ENCODE data around the gene LIPM.

Gene LIPM

DNA sequence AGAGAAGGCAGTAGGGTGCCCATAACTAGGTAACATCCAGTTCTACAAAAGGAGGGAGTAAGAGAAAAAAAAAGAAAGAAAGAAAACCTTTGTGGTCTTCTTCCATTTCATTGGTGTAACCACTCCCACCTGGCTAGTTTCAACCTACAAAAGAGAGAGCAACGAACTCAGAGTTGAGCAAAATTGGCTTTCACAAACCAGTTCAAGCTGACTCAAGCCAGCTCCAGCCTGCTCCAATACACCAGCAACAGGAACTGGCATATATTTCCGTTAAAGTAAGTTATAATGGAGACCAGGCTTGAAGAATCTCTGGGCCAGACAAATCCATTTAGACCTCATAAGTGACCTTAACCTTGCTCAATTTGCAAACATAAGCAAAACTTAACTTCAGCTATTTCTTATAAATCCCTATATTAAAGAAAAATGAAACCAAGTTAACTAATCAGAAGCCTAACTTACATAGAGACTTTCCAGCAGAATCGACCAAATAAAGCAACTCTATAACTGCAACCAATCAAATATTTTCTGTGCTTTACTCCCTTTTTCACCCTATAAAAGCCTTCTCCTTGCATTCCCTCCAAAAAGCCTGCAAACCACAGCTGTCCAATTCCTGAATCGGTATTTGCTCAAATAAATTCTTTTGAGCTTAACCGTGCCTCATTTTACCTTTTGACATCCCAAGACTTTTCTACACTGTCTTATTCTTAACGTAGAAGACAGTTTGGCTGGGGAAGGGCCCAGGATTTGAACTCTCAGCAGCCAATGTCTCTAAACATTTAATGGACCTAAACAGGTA, 39.0 kb downstream of the LIPM start:
- DNase-seq: no peak

GRCh38 chr10:88843171-88843570, 40.6 kb downstream of the LIPM start:
- DNase-seq: no peak

DNA sequence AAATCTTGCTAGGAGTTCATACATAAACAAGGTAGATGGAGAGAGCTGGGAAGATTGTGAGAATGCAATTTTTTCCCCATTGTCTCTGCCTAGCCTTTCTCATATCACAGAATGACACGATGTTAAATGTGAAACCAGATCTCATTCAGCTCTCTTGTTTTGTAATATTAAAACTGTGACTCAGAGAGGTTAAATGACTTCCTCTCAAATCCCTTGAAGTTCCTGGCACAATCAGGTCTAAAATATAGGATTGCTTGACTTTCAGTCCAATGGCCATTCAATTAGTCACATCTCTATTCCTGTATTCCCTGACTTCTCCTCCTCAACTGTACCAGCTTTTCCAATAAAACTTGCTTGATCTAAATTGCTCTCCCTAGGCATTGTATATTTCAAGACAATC, 46.0 kb downstream of the LIPM start:
- DNase-seq: no peak

DNA sequence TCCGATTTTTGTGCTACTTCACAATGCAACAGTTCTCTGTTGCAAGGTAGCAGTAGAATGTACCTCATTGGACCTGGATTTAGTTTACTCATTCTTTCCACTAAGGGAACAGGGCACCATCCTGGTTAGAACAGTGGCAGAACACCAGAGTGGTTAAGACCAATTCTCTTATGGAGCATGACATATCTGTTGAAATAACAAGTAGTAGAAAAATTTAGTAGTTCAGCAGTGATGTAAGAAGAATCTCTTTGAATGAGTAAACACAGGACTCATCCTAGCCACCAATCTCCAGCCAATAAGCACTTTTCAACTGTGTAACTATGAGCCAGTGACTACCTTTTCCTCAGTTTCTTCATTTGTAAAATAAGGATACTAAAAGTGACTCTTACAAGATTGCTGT, 46.7 kb downstream of the LIPM start:
- DNase-seq: no peak

DNA sequence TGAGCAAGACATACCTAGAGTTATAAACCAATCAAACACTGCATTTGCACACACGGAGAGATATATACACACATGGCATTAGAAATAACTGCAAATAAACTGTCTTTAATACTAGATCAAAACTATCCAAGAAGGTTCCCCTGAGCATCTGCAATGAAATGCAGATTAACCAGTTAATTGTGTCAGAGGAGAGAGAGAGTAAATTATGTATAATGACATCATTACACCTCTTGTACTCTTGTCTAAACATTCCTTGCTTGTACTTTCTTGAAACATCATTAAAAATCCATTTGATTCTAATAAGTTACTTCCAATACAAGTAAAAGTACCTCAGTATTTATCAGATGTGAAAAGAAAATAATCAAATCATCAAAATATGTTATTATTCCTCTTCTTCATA, 48.2 kb downstream of the LIPM start:
- no peak for DNase-seq

GRCh38 chr10:88851706-88852105, 49.2 kb downstream of the LIPM start, which contains the start of gene ANKRD22:
Gene ANKRD22, minus strand, starts transcription at chr10:88851844. Its CDS starts 237 bp downstream, at chr10:88851607.
- DNase-seq: peak; percentile 87

GRCh38 chr10:88852327-88852726, 49.8 kb downstream of the LIPM start:
- DNase-seq: no peak

DNA sequence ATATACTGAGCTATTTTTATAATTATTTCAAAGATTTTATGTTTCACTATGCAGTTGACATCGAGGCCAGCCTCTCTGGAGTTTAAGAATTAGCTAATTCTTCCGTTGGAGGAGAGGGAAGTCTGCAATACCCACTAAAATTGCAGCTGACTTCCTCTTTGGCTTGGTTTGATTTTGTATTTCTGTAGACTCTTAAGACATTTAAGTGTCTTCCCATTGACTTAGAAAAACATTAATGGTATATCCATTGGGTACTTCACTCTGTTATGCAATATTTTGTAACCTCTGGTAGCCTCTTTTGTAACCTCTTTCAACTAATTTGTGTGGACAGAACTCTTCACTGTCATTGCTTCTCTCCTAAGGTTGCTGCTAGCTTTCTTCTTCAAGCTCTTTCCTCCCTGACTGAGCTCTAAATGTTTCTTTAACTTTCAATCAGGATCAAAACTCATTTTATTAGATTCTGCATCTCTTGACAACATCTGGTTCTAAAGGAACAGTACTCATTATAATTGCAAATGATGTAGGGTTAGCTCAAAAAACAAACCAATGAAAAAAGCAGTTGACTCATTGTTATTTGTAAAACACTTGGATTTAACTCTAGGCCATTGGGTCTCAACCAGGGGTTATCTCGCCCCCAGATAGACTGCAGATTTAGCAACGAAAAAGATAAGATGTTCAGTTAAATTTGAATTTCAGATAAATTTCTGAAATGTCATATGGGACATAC, 50.8 kb downstream of the LIPM start:
- DNase-seq: no peak

DNA sequence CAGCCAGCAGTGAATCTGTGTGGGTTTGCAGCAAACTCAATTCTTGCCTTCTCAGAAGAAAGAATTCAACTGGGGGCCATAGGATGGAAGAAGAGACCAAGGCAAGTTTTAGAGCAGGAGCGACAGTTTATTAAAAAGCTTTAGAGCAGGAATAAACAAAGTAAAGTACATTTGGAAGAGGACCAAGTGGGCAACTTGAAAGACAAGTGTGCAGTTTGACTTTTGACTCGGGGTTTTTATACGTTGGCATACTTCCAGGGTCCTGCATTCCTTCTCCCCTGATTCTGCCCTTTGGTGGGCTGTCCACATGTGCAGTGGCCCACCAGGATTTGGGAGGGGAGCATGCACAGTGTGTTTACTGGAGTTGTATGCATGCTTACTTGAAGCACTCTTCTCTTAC, 52.2 kb downstream of the LIPM start:
- no peak for DNase-seq

DNA sequence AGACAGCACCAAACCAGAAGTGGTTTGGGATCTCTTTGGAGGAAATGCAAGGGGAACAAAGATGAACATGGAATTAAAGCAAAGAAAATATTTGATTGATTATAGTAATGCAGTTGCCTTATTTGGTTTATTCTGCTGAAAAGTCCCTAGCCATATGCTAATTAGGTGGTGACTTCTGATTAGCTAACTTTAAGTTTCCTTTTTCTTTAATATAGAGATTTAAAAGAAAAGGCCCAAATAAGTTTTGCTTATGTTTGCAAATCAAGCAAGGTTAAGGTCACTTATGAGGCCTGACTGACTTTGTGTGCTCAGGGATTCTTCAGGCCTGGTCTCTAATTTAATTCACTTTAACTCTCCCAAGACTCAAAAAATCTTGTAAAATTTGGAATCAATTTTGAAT, 55.3 kb downstream of the LIPM start:
- DNase-seq: no peak

DNA sequence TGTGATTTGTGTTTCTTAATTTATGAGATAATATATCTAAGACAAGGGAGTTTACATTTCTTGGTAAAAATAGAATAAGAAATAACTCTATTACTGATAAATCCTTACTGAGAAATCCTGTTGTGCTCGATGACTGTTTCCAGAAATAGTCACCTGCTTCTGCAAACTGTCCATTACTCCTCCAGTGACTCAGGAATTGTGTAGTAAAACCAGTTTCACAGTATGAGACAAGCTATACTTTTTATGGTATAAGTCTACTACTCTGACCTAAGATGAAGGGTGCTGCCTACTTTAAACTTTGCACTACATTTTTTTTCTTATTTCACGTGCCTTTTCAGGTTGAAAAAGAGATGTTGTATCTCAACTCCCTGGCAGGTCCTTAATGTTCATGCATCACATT, 56.0 kb downstream of the LIPM start:
- no peak for DNase-seq

GRCh38 chr10:88861036-88861435, 58.5 kb downstream of the LIPM start:
- no peak for DNase-seq

DNA sequence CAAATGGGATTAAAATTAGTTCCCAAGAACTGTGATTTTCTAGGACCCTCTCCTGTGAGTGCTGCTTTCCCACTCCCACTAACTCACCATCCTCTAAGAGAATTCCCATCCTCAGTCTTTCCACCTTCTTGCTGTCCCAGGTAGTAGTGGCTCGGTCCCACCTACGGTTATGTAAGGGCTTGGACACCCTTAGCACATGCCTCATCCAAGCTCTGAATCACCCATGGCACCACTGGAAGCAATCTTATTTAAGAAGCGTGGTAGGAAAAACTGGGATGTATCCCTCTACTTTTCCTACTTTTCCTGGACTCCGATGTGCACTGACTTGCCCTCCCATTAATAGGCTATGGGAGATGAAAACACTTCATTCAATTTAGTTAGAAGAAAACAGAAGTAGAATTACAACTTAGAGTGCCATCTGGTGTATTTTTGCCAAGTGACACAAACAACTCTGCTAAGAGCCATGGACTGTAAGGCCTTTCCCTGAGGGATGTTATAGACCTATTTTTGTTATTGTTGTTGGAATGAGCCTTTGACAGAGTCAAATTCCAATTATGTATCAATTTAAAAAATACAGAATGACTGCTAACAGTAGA, 62.8 kb downstream of the LIPM start:
- DNase-seq: no peak

DNA sequence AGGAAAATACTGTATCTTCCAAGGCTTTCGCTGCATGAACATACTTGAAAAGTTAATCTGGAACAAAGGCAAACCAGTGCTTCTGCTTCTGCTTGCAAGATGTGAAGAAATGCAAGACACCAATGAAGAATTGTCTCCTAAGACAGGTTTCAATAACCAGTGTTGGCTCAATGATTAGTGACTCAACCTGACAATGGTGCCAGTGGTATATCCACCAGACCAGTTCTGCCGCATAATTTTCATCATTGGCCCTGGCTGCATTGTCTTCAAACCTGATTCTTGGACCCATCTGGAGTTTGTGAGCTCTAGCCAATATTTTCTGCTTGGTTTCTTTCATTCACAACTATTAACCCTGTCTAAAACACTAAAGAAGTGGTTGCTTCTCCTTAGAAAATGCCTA, 63.9 kb downstream of the LIPM start:
- DNase-seq: no peak

DNA sequence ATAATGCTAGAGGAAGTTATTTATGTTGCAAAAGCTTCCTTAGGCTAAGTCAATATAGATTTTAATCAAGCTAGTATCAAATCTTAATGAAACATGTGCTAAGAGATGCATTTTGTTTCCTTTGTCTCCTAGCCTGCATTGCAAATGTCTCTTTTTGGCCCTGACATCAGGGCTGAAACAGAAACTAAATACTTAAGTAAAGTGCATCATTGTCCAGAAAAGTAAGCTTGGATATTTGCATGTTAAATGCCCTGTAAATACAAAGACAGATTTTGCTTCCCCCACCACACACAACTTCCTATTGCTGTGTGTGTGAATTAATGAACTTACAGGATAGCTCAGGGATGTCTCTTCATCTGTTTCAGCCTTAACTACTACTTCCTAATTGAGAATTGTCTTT, 67.6 kb downstream of the LIPM start:
- no peak for DNase-seq
